Stomach smooth muscle (tissue), 2 donors: ENCODE data around the gene ATR.
"Not testable (repeated sequence)": the region's sequence is repeated elsewhere in the genome, so short reads cannot be mapped to it uniquely, and the experiment has no call there.

Source experiments
- H3K27ac ChIP-seq: one replicate; pipeline ENCODE4 v1.7.0; 2013; ENCODE audit warnings: mild to moderate bottlenecking, low read length, inconsistent platforms
- H3K27me3 ChIP-seq, 2 donors: one replicate each; pipeline ENCODE4 v1.7.0; 2013; ENCODE audit warnings: low read length in 2 of 2; ENCODE audit not compliant: insufficient read depth in 2 of 2, control insufficient read depth in 1 of 2
- H3K36me3 ChIP-seq, 2 donors: one replicate each; pipeline ENCODE4 v1.7.0; 2013; ENCODE audit warnings: low read length in 2 of 2; ENCODE audit not compliant: control insufficient read depth in 2 of 2, insufficient read depth in 2 of 2
- H3K4me1 ChIP-seq: one replicate; pipeline ENCODE4 v1.7.0; 2013; ENCODE audit warnings: low read length; ENCODE audit not compliant: control insufficient read depth, insufficient read depth
- H3K4me3 ChIP-seq, 2 donors: one replicate each; pipeline ENCODE4 v1.7.0; 2013; ENCODE audit warnings: low read length in 2 of 2
- H3K9ac ChIP-seq, 2 donors: one replicate each; pipeline ENCODE4 v1.7.0; 2013; ENCODE audit warnings: low read length in 2 of 2, mild to moderate bottlenecking in 1 of 2
- H3K9me3 ChIP-seq, 2 donors: one replicate each; pipeline ENCODE4 v1.7.0; 2013; ENCODE audit warnings: low read length in 2 of 2; ENCODE audit not compliant: control insufficient read depth in 2 of 2
- donor health status: healthy.
- donor health status: Pancreatic carcinoma.

ATR gene

DNA sequence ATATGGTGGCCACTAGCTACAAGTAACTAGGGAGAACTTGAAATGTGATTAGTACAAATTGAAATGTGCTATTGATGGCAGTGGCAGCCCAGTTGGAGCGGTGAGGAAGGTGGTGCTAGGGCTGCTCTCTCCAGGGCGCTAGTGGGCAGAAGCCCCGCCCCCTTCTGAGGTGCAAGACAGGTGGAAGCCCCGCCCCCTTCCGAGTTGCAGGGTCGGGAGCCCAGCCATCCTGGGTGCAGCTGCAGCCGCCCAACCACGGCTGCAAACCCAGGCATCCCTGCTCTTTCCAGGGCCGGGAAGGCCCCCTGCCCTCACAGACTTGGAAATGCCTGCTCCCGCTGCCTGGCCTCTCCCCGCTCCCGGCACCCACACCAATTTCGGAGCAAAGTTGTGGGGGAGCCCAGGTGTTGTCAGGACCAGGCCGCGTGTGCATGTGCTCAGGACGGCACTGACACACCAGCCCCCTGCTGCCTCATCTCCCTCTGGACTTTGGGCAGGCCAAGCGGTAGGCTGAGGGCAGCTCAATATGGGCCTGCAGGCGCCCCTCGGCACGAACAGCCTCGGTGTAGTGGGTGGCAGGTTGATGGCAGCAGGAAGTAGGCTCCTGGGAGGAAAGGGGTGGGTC lies 10.0 kb downstream of the ATR start:
- Histone ChIP-seq H3K27me3 (no peaks in the 10 kb centered on the region), H3K36me3 (peaks cover 2 to 11% of the 10 kb centered on the region in 2 donors), H3K27ac (no peak overlapping the region), H3K4me1 (no peaks in the 10 kb centered on the region), H3K9me3 (no peaks in the 10 kb centered on the region), H3K9ac (no peak overlapping the region), H3K4me3 (no peak overlapping the region)

DNA sequence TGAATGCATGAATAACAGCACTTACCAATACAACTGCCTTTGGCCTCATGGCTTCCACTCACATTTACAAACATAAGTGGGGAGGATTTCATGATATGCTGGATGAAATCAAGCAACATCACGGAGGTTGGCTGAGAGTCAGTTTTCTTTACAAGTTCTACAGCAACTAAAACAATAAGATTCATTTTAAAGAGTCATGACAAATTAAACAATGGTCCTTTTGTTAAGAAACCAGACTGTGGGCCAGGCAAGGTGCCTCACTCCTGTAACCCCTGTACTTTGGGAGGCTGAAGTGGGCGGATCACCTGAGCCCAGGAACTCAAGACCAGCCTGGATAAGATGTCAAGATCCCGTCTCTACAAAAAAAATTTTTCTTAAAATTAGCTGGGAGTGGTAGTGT lies 12.4 kb downstream of the ATR start:
- Histone ChIP-seq H3K36me3 (peaks cover 5 to 16% of the 10 kb centered on the region in 2 donors), H3K9ac (no peak overlapping the region), H3K9me3 (no peaks in the 10 kb centered on the region), H3K27ac (no peak overlapping the region), H3K27me3 (no peaks in the 10 kb centered on the region), H3K4me3 (no peak overlapping the region), H3K4me1 (no peaks in the 10 kb centered on the region)

DNA sequence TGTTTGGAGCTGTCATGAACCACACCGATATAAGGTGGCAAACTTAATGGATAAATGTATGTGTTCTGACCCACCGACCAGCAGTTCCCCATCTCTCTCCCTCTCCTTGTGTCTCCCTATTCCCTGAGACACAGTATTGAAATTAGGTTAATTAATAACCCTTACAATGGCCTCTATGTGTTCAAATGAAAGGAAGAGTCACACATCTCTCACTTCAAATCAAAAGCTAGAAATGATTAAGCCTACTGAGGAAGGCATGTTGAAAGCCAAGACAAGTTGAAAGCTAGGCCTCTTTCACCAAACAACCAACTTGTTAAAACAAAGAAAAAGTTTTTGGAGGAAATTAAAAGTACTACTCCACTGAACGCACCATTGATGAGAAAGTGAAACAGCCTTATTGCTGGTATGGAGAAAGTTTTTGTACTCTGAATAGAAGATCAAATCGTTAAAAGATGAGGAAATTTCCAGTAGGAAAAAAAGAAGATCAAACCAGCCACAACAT lies 15.0 kb downstream of the ATR start:
- Histone ChIP-seq H3K4me3 (no peak overlapping the region), H3K27ac (no peak overlapping the region), H3K9ac (no peak overlapping the region), H3K27me3 (no peaks in the 10 kb centered on the region), H3K9me3 (no peaks in the 10 kb centered on the region), H3K36me3 (peaks cover 5 to 18% of the 10 kb centered on the region in 2 donors), H3K4me1 (no peaks in the 10 kb centered on the region)

DNA sequence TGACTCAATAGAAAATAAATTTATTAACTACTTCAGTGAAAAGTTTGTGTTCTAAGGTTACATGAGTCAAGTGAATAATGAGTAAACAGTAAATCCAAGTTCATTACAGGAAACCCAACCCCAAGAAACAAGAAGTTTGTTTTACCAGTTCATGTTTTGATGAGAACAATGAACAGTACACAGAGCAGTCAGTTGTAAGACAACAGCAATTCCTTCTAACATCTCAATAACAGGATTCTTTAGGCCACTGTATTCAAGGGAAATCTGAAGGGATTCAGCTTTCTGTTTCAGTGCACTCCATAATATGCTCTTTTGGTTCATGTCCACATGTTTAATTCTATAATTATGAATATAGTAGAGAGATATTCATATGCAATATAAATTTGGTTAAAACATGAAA lies 18.4 kb downstream of the ATR start:
- no peaks in the 10 kb centered on the region for H3K27me3 ChIP-seq
- H3K27ac ChIP-seq, result no peak overlapping the region
- H3K9ac ChIP-seq, result no peak overlapping the region
- peaks cover 3 to 29% of the 10 kb centered on the region in 2 donors for H3K36me3 ChIP-seq
- H3K4me1 ChIP-seq, result no peaks in the 10 kb centered on the region
- H3K9me3 ChIP-seq, result no peaks in the 10 kb centered on the region
- no peak overlapping the region for H3K4me3 ChIP-seq

DNA sequence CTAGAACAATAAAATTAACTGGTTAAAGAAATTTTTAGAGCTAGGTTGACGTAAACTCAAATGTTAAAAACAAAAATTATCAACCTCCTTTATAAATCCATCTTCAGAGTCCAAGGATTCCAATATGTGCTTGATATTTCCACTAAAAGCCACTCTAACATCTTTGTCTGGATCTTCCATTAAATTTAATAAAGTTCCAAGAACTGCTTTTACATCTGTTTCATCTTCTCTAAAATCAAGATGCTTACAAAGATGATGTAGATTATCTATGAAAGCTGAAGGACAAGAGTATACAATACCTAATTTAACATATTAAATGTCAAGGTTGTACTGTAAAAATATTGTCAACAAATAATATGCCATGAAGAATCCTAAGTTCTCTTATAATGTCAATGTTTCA lies 24.8 kb downstream of the ATR start:
- H3K36me3 ChIP-seq, result peaks cover 13 to 32% of the 10 kb centered on the region in 2 donors
- no peaks in the 10 kb centered on the region for H3K27me3 ChIP-seq

DNA sequence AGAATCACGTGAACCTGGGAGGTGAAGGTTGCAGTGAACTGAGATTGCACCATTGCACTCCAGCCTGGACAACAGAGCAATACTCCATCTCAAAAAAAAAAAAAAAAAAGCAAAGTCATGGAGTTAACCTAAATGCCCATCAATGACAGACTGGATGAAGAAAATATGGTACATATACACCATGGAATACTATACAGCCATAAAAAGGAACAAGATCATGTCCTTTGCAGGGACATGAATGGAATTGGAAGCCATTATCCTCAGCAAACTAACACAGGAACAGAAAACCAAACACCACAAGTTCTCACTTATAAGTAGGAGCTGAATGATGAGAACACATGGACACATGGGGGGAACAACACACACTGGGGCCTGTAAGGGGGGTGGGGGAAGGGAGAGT lies 26.0 kb downstream of the ATR start:
- H3K36me3 ChIP-seq, result peaks cover 13 to 32% of the 10 kb centered on the region in 2 donors

More for the DNA sequence above, 24.8 kb downstream of the ATR start:
- Histone ChIP-seq H3K27ac (no peak overlapping the region), H3K9ac (no peak overlapping the region), H3K4me1 (no peaks in the 10 kb centered on the region), H3K4me3 (no peak overlapping the region), H3K9me3 (no peaks in the 10 kb centered on the region)

DNA sequence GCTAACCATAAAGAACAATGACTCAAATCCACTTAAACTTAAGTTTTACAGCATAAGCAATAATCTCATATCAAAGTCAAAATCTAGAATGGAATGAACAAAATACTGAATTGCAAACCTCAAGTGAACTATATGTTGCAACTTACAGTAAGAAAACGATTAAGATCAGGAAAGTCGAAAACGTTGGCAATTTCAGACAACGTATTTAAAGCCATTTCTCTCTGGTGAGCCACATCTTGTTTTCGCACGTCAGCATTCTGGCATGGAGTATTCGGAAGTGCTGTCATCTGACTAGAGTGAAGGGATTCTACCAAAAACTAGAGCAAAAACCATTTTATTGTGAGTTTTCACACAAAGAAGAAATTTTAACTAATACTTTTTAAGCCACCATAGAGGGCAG lies 28.5 kb downstream of the ATR start:
- H3K4me3 ChIP-seq, result no peak overlapping the region
- H3K9me3 ChIP-seq, result no peaks in the 10 kb centered on the region
- no peak overlapping the region for H3K9ac ChIP-seq
- H3K27ac ChIP-seq, result no peak overlapping the region
- H3K36me3 ChIP-seq, result peaks cover 15 to 24% of the 10 kb centered on the region in 2 donors
- no peaks in the 10 kb centered on the region for H3K27me3 ChIP-seq
- no peaks in the 10 kb centered on the region for H3K4me1 ChIP-seq

More for the DNA sequence above, 26.0 kb downstream of the ATR start:
- H3K9me3 ChIP-seq, H3K27me3 ChIP-seq, H3K4me3 ChIP-seq, H3K9ac ChIP-seq, H3K27ac ChIP-seq, H3K4me1 ChIP-seq: not testable (repeated sequence)

DNA sequence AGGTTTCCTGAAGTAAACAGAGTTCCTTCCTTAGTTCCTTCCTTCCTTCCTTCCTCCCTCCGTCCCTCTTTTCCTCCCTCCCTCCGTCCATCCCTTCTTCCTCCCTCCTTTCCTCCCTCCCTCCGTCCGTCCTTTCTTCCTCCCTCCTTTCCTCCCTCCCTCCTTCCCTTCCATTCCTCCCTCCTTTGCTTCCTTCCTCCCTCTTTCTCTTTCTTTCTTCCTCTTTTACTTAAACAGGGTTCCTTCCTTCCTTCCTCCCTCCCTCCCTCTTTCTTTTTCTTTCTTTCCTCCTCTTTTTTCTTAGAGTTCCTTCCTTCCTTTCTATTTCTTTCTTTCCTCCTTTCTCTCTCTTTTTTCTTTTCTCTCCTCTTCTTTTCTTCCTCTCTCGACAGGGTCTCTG lies 35.2 kb downstream of the ATR start:
- Histone ChIP-seq H3K27me3 (no peaks in the 10 kb centered on the region), H3K9me3 (no peaks in the 10 kb centered on the region), H3K36me3 (peaks cover 2 to 4% of the 10 kb centered on the region in 2 donors), H3K4me1 (no peaks in the 10 kb centered on the region), H3K4me3 (no peak overlapping the region), H3K9ac (no peak overlapping the region), H3K27ac (no peak overlapping the region)

DNA sequence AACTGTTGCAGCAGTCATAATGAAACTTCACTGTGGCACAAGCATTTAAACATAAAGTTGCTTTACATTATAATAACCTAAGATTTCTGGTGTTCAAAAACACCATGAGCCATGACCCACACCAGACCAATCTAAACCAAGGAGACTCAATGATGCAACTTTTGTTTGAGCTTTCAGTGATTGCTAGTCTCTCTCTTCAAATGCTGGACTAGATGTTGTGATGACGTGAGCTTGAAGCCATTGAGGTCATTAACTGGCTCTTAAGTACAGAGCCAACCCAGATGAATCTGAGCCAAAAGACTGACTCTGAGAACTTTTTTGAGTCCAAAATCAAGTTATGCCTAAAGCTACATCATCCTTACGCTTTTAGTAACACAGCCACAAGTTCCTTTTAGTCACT lies 36.5 kb downstream of the ATR start:
- Histone ChIP-seq H3K4me1 (no peaks in the 10 kb centered on the region), H3K4me3 (no peak overlapping the region), H3K27me3 (no peaks in the 10 kb centered on the region), H3K9me3 (no peaks in the 10 kb centered on the region), H3K27ac (no peak overlapping the region), H3K36me3 (peaks cover 0 to 7% of the 10 kb centered on the region in 2 donors), H3K9ac (no peak overlapping the region)

DNA sequence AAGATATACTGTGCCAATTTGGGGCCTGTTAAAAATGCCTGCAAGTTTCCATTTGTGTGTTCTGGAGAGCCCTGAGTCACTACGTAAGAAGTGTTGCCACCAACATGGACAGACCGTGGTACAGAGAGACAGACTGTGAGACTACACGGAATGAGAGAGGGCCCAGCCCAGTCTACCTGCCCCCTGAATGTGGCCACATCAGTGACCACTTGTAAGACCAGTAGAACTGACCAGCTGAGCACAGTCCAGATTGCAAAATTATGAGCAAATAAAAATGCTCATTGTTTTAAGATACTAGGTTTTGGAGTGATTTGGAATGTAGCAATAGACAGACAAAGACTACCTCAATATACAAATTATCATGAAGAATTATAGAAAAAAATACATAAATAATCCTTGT lies 42.0 kb downstream of the ATR start:
- no peak overlapping the region for H3K27ac ChIP-seq

DNA sequence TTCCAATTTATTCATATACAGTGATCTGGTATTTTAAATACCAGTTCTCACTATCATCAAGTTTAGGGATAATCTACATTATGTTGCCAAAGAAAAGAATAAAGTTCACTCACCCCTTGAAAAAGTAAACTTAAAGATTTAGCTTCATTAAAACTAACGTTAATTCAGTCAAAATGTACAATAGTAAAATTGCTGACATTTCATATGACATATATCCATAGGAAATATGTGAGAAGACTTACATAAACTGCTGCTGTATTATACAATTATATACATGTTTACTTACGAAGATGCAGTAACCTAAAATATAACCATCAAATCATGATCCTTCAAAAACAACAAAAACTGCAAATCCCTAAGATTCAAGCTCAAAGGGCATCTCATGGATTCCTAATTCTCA lies 44.0 kb downstream of the ATR start:
- no peaks in the 10 kb centered on the region for H3K27me3 ChIP-seq
- no peak overlapping the region for H3K4me3 ChIP-seq
- H3K9ac ChIP-seq, result no peak overlapping the region
- peaks cover 11 to 32% of the 10 kb centered on the region in 2 donors for H3K36me3 ChIP-seq
- no peaks in the 10 kb centered on the region for H3K4me1 ChIP-seq
- H3K27ac ChIP-seq, result no peak overlapping the region
- H3K9me3 ChIP-seq, result no peaks in the 10 kb centered on the region

More for the DNA sequence above, 42.0 kb downstream of the ATR start:
- Histone ChIP-seq H3K9me3 (no peaks in the 10 kb centered on the region), H3K9ac (no peak overlapping the region), H3K36me3 (peaks cover 11 to 32% of the 10 kb centered on the region in 2 donors), H3K4me3 (no peak overlapping the region), H3K4me1 (no peaks in the 10 kb centered on the region), H3K27me3 (no peaks in the 10 kb centered on the region)
